OCI-LY3 (cell line): ENCODE results near the gene PRCC.

Experiments
- H2AFZ ChIP-seq: fragments of 200-600, 300-600 bp; shearing (Covaris generic); 2 replicates; pipeline ENCODE4 v1.6.0; 2014; ENCODE audit warnings: antibody characterized with exemption, low read depth, low read length
- H3K27ac ChIP-seq: fragments of 200-600, 300-600 bp; sonication (generic); 2 replicates; pipeline ENCODE4 v1.5.1; 2014; ENCODE audit warnings: mild to moderate bottlenecking, low read length, moderate library complexity, mixed read lengths
- H3K27me3 ChIP-seq: fragments of 200-600, 300-600 bp; sonication (generic); 2 replicates; pipeline ENCODE4 v1.6.1; 2014; ENCODE audit warnings: low read depth, low read length, mixed read lengths
- H3K36me3 ChIP-seq: fragments of 200-600, 300-600 bp; sonication (generic); replicated peaks from 2 replicates; pipeline ENCODE3; 2014; ENCODE audit warnings: low read depth, low read length, mixed read lengths
- H3K4me1 ChIP-seq: fragments of 300-600, 200-600 bp; sonication (generic); 2 replicates; pipeline ENCODE4 v1.6.1; 2014; ENCODE audit warnings: low read length, mixed read lengths
- H3K4me2 ChIP-seq: fragments of 200-600, 300-600 bp; sonication (generic); 2 replicates; pipeline ENCODE4 v1.6.1; 2014; ENCODE audit warnings: low read length, mixed read lengths
- H3K4me3 ChIP-seq: fragments of 300-600, 200-600 bp; sonication (generic); 2 replicates; pipeline ENCODE4 v1.5.1; 2014; ENCODE audit warnings: antibody characterized with exemption, mild to moderate bottlenecking, low read length, moderate library complexity
- H3K79me2 ChIP-seq: fragments of 300-600, 200-600 bp; shearing (Covaris generic); 2 replicates; pipeline ENCODE4 v1.6.1; 2014; ENCODE audit warnings: mild to moderate bottlenecking, low read length, mixed read lengths
- H3K9ac ChIP-seq: fragments of 300-600, 200-600 bp; shearing (Covaris generic); 2 replicates; pipeline ENCODE4 v1.6.0; 2014; ENCODE audit warnings: mild to moderate bottlenecking, low read length, moderate library complexity
- H3K9me3 ChIP-seq: fragments of 200-600, 300-600 bp; shearing (Covaris generic); 2 replicates; pipeline ENCODE4 v1.6.1; 2014; ENCODE audit warnings: low read length, mixed read lengths; ENCODE audit not compliant: insufficient read depth
- H4K20me1 ChIP-seq: fragments of 200-600, 300-600 bp; sonication (generic); 2 replicates; pipeline ENCODE4 v1.6.1; 2016; ENCODE audit warnings: low read length, mixed read lengths; ENCODE audit not compliant: insufficient read depth
- EZH2phosphoT487 ChIP-seq: fragments of 200-600 bp; shearing (Covaris generic); IDR thresholded peaks from 2 replicates; pipeline ENCODE4 v1.6.1; 2018; ENCODE audit warnings: antibody characterized with exemption, mixed run types, low read depth
- TF ChIP-seq, protein P1 (sequence below): fragments of 200-600, 300-600 bp; sonication (generic); IDR thresholded peaks from 2 replicates; pipeline ENCODE4 v1.5.1; 2014; ENCODE audit warnings: antibody characterized with exemption, low read length, low read depth

PRCC gene

DNA sequence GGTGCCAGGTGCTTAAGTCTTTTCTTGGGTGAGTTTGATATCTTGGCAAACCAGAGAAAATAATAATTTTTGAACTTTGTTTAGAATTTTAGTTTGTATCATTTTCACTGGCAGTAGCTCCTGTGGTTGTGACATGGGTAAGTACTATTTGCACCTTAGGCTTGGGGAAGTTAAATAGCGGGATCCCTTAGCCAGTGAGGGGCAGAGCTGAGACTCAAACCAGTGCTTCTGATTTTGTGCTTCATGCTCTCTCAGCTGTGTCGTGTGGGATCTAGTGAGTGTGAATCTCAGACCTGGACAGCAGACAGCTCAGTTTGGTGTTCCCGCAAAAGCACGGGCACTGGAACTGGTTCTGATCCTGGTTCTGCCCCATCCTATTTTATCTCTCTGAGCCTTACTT, 9.6 kb downstream of the PRCC start:
- Histone ChIP-seq H2AFZ (no peak overlapping the region), H3K79me2 (peaks cover 92% of the 10 kb centered on the region), H3K36me3 (peaks cover 15% of the 10 kb centered on the region), H3K9ac (no peak overlapping the region), H3K27ac (no peak overlapping the region), H3K27me3 (no peaks in the 10 kb centered on the region), H3K9me3 (no peaks in the 10 kb centered on the region), H3K4me1 (peaks cover 12% of the 10 kb centered on the region), H3K4me3 (no peak overlapping the region), H4K20me1 (peaks cover 45% of the 10 kb centered on the region), H3K4me2 (no peak overlapping the region)
- TF ChIP-seq EZH2phosphoT487, result no peak
- TF ChIP-seq, protein P1, sequence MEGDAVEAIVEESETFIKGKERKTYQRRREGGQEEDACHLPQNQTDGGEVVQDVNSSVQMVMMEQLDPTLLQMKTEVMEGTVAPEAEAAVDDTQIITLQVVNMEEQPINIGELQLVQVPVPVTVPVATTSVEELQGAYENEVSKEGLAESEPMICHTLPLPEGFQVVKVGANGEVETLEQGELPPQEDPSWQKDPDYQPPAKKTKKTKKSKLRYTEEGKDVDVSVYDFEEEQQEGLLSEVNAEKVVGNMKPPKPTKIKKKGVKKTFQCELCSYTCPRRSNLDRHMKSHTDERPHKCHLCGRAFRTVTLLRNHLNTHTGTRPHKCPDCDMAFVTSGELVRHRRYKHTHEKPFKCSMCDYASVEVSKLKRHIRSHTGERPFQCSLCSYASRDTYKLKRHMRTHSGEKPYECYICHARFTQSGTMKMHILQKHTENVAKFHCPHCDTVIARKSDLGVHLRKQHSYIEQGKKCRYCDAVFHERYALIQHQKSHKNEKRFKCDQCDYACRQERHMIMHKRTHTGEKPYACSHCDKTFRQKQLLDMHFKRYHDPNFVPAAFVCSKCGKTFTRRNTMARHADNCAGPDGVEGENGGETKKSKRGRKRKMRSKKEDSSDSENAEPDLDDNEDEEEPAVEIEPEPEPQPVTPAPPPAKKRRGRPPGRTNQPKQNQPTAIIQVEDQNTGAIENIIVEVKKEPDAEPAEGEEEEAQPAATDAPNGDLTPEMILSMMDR, result no peak

DNA sequence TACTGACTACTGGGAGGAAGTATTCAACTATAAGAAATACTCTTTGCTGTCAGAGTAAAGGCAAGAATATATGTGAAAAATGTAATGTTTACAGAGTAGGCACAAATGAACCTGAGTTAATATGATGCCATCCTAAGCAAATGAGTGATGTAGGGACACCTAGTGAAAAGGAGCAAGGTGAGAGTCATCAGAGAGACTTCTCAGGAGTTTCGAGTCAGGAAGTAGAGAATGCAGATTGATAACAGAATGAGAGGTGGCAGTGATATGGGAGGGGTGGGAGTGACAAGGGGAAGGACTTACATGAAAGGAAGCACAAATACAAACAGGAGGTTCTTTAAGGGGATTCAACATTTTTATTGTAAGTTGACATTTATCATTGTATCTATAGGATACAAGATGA, 10.2 kb downstream of the PRCC start:
- H3K4me3 ChIP-seq, result no peak overlapping the region
- peaks cover 44% of the 10 kb centered on the region for H4K20me1 ChIP-seq
- no peak overlapping the region for H3K9ac ChIP-seq
- H3K4me1 ChIP-seq, result peaks cover 12% of the 10 kb centered on the region
- H3K27ac ChIP-seq, result no peak overlapping the region
- no peaks in the 10 kb centered on the region for H3K9me3 ChIP-seq
- TF ChIP-seq, protein P1, result no peak
- TF ChIP-seq EZH2phosphoT487, result no peak
- no peak overlapping the region for H3K4me2 ChIP-seq
- H3K79me2 ChIP-seq, result peaks cover 89% of the 10 kb centered on the region
- H3K27me3 ChIP-seq, result no peaks in the 10 kb centered on the region
- H2AFZ ChIP-seq, result no peak overlapping the region
- peaks cover 19% of the 10 kb centered on the region for H3K36me3 ChIP-seq

GRCh38 chr1:156781585-156782186, 14.4 kb downstream of the PRCC start:
- TF ChIP-seq, protein P1, result no peak
- peaks cover 59% of the 10 kb centered on the region for H3K79me2 ChIP-seq
- no peak overlapping the region for H3K27ac ChIP-seq
- H3K9ac ChIP-seq, result no peak overlapping the region
- H3K27me3 ChIP-seq, result no peaks in the 10 kb centered on the region
- peaks cover 28% of the 10 kb centered on the region for H4K20me1 ChIP-seq
- no peaks in the 10 kb centered on the region for H3K9me3 ChIP-seq
- H2AFZ ChIP-seq, result no peak overlapping the region
- H3K4me2 ChIP-seq, result no peak overlapping the region
- H3K4me3 ChIP-seq, result no peak overlapping the region
- peaks cover 34% of the 10 kb centered on the region for H3K36me3 ChIP-seq
- H3K4me1 ChIP-seq, result no peaks in the 10 kb centered on the region

DNA sequence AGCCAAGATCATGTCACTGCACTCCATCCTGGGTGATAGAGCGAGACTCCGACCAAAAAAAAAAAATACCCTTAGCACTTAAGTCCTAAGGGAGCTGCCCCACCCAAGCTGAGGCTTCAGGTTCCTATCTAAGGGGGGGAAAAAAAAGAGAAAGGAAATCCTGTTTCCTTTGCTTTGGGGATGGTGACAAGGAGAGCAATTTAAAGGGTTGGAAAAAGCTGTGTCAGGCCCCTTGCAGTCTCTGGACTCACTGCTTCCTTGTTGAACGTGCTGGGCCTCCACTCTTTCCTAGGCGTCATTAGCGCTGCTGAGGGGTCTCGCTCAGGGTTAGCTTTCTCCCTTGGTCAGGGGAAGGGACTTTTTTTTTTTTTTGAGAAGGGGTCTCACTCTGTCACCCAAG, 18.1 kb downstream of the PRCC start:
- Histone ChIP-seq H3K4me1 (no peaks in the 10 kb centered on the region), H3K27me3 (no peaks in the 10 kb centered on the region), H3K36me3 (peaks cover 40% of the 10 kb centered on the region), H4K20me1 (peaks cover 17% of the 10 kb centered on the region), H3K79me2 (peaks cover 28% of the 10 kb centered on the region), H3K27ac (no peak overlapping the region), H3K4me2 (no peak overlapping the region), H3K9me3 (no peaks in the 10 kb centered on the region), H2AFZ (no peak overlapping the region), H3K4me3 (no peak overlapping the region), H3K9ac (no peak overlapping the region)
- no peak for TF ChIP-seq EZH2phosphoT487
- TF ChIP-seq, protein P1, result no peak
